IgD-negative memory B cell (primary cell): Measurements from ENCODE around the gene TSPAN11. TPM values are rescaled to one million over a fixed set of nuclear protein-coding genes. Genes with fewer than 3 reads are reported as not detected.
"Not testable (repeated sequence)": the region's sequence is repeated elsewhere in the genome, so short reads cannot be mapped to it uniquely, and the experiment has no call there.

Source experiments
- H3K27ac Mint-ChIP-seq, 3 donors: one replicate each; pipeline ENCODE4 v1.8.0; 2020 to 2022; ENCODE audit warnings: mild to moderate bottlenecking in 3 of 3, mixed read lengths in 3 of 3, moderate library complexity in 1 of 3
- H3K27me3 Mint-ChIP-seq: one replicate; pipeline ENCODE4 v1.8.0; 2021; ENCODE audit warnings: mixed read lengths
- H3K36me3 Mint-ChIP-seq: one replicate; pipeline ENCODE4 v1.8.0; 2020; ENCODE audit warnings: mild to moderate bottlenecking, mixed read lengths
- H3K4me1 Mint-ChIP-seq, 3 donors: one replicate each; pipeline ENCODE4 v1.8.0; 2020 to 2022; ENCODE audit warnings: mixed read lengths in 3 of 3, mild to moderate bottlenecking in 1 of 3
- H3K4me3 Mint-ChIP-seq, 4 donors: one replicate each; pipeline ENCODE4 v1.8.0; 2020 to 2022; ENCODE audit warnings: mild to moderate bottlenecking in 4 of 4, mixed read lengths in 4 of 4, moderate library complexity in 3 of 4
- H3K9me3 Mint-ChIP-seq, 3 donors: one replicate each; pipeline ENCODE4 v1.8.0; 2020 to 2021; ENCODE audit warnings: mixed read lengths in 3 of 3, mild to moderate bottlenecking in 1 of 3
- polyA plus RNA-seq: library from polyadenylated mRNA; unstranded; fragments of 300-500 nt; fragmentation: Illumina TruSeq; gene quantifications from one replicate; pipeline ENCODE4 v1.2.3, GENCODE V29; 2021

TSPAN11 gene
- polyA plus RNA-seq, 1 donor from 2014 or later = not detected

- H3K4me3 Mint-ChIP-seq = no peak overlapping the region
- H3K27me3 Mint-ChIP-seq = peaks cover 4% of the 10 kb centered on the region
- peaks cover 0 to 4% (median 2%) of the 10 kb centered on the region in 3 donors for H3K9me3 Mint-ChIP-seq
- no peaks in the 10 kb centered on the region for H3K4me1 Mint-ChIP-seq
- peaks cover 1% of the 10 kb centered on the region for H3K36me3 Mint-ChIP-seq
- peak overlapping the region in 1 of 3 donors; percentile 26 for H3K27ac Mint-ChIP-seq
Observed at GRCh38 chr12:31018790-31019505, 92.4 kb downstream of the TSPAN11 start.

GRCh38 chr12:31019561-31019960 is 93.0 kb downstream of the TSPAN11 start:
- H3K27ac Mint-ChIP-seq = no peak overlapping the region
- no peak overlapping the region for H3K4me3 Mint-ChIP-seq
- no peaks in the 10 kb centered on the region for H3K4me1 Mint-ChIP-seq
- H3K36me3 Mint-ChIP-seq = peaks cover 2% of the 10 kb centered on the region
- H3K9me3 Mint-ChIP-seq = peaks cover 0 to 4% (median 2%) of the 10 kb centered on the region in 3 donors
- peaks cover 4% of the 10 kb centered on the region for H3K27me3 Mint-ChIP-seq

GRCh38 chr12:31019976-31020375 is 93.4 kb downstream of the TSPAN11 start:
- peak overlapping the region in 1 of 3 donors; percentile 96 for H3K27ac Mint-ChIP-seq
- peaks cover 4% of the 10 kb centered on the region for H3K27me3 Mint-ChIP-seq
- H3K9me3 Mint-ChIP-seq = peaks cover 0 to 4% (median 2%) of the 10 kb centered on the region in 3 donors
- H3K4me3 Mint-ChIP-seq = no peak overlapping the region
- no peaks in the 10 kb centered on the region for H3K4me1 Mint-ChIP-seq
- H3K36me3 Mint-ChIP-seq = peaks cover 2% of the 10 kb centered on the region

GRCh38 chr12:31020385-31021166 is 94.0 kb downstream of the TSPAN11 start:
- Mint-ChIP-seq H3K4me3 (no peak overlapping the region), H3K9me3 (peaks cover 0 to 4% (median 2%) of the 10 kb centered on the region in 3 donors), H3K27me3 (peaks cover 6% of the 10 kb centered on the region), H3K27ac (peak overlapping the region in 1 of 3 donors; percentile 96), H3K36me3 (peaks cover 2% of the 10 kb centered on the region), H3K4me1 (peaks cover 0 to 2% (median 0%) of the 10 kb centered on the region in 3 donors)

GRCh38 chr12:31021181-31021580 is 94.6 kb downstream of the TSPAN11 start:
- no peak overlapping the region for H3K27ac Mint-ChIP-seq
- H3K4me1 Mint-ChIP-seq = peaks cover 0 to 2% (median 0%) of the 10 kb centered on the region in 3 donors
- H3K9me3 Mint-ChIP-seq = peaks cover 0 to 4% (median 2%) of the 10 kb centered on the region in 3 donors
- peaks cover 2% of the 10 kb centered on the region for H3K36me3 Mint-ChIP-seq
- peaks cover 6% of the 10 kb centered on the region for H3K27me3 Mint-ChIP-seq
- no peak overlapping the region for H3K4me3 Mint-ChIP-seq

- Mint-ChIP-seq H3K4me3 (no peak overlapping the region), H3K36me3 (peaks cover 2% of the 10 kb centered on the region), H3K27me3 (peaks cover 4% of the 10 kb centered on the region), H3K27ac (no peak overlapping the region), H3K9me3 (peaks cover 0 to 4% (median 2%) of the 10 kb centered on the region in 3 donors), H3K4me1 (peaks cover 0 to 2% (median 0%) of the 10 kb centered on the region in 3 donors)
Observed at GRCh38 chr12:31021809-31022494, 95.4 kb downstream of the TSPAN11 start.

GRCh38 chr12:31023271-31023724 is 96.8 kb downstream of the TSPAN11 start:
- Mint-ChIP-seq H3K36me3 (peaks cover 2% of the 10 kb centered on the region), H3K4me3 (no peak overlapping the region), H3K4me1 (peaks cover 0 to 2% (median 0%) of the 10 kb centered on the region in 3 donors), H3K9me3 (peaks cover 0 to 4% (median 2%) of the 10 kb centered on the region in 3 donors), H3K27ac (no peak overlapping the region), H3K27me3 (peaks cover 4% of the 10 kb centered on the region)

- Mint-ChIP-seq H3K27me3 (peaks cover 4% of the 10 kb centered on the region), H3K36me3 (peaks cover 2% of the 10 kb centered on the region), H3K27ac (no peak overlapping the region), H3K4me1 (peaks cover 0 to 3% (median 0%) of the 10 kb centered on the region in 3 donors), H3K9me3 (no peaks in the 10 kb centered on the region), H3K4me3 (no peak overlapping the region)
Observed at GRCh38 chr12:31026202-31026601, 99.7 kb downstream of the TSPAN11 start.

- H3K27ac Mint-ChIP-seq = not testable (repeated sequence)
Observed at GRCh38 chr12:31027006-31027405, 100.5 kb downstream of the TSPAN11 start.

GRCh38 chr12:31029468-31029867 is 102.9 kb downstream of the TSPAN11 start:
- Mint-ChIP-seq H3K4me1 (peaks cover 0 to 6% (median 0%) of the 10 kb centered on the region in 3 donors), H3K4me3 (no peak overlapping the region), H3K36me3 (no peaks in the 10 kb centered on the region), H3K27ac (no peak overlapping the region), H3K27me3 (peaks cover 5% of the 10 kb centered on the region), H3K9me3 (no peaks in the 10 kb centered on the region)

More at GRCh38 chr12:31027006-31027405, 100.5 kb downstream of the TSPAN11 start:
- H3K36me3 Mint-ChIP-seq, H3K27me3 Mint-ChIP-seq, H3K4me3 Mint-ChIP-seq, H3K4me1 Mint-ChIP-seq, H3K9me3 Mint-ChIP-seq: not testable (repeated sequence)

- H3K27me3 Mint-ChIP-seq = peaks cover 5% of the 10 kb centered on the region
- no peak overlapping the region for H3K4me3 Mint-ChIP-seq
- H3K36me3 Mint-ChIP-seq = no peaks in the 10 kb centered on the region
- no peaks in the 10 kb centered on the region for H3K9me3 Mint-ChIP-seq
- H3K4me1 Mint-ChIP-seq = peaks cover 0 to 6% (median 0%) of the 10 kb centered on the region in 3 donors
- no peak overlapping the region for H3K27ac Mint-ChIP-seq
Observed at GRCh38 chr12:31029916-31030562, 103.5 kb downstream of the TSPAN11 start.

- Mint-ChIP-seq H3K4me3 (no peak overlapping the region), H3K36me3 (no peaks in the 10 kb centered on the region), H3K4me1 (peaks cover 0 to 4% (median 0%) of the 10 kb centered on the region in 3 donors), H3K27ac (no peak overlapping the region), H3K27me3 (peaks cover 5% of the 10 kb centered on the region), H3K9me3 (no peaks in the 10 kb centered on the region)
Observed at GRCh38 chr12:31031951-31032335, 105.4 kb downstream of the TSPAN11 start.

GRCh38 chr12:31033146-31033545 is 106.6 kb downstream of the TSPAN11 start:
- H3K27me3 Mint-ChIP-seq = peaks cover 5% of the 10 kb centered on the region
- peaks cover 0 to 2% (median 0%) of the 10 kb centered on the region in 3 donors for H3K9me3 Mint-ChIP-seq
- H3K27ac Mint-ChIP-seq = no peak overlapping the region
- H3K36me3 Mint-ChIP-seq = no peaks in the 10 kb centered on the region
- peak overlapping the region in 1 of 4 donors; percentile 7 for H3K4me3 Mint-ChIP-seq
- H3K4me1 Mint-ChIP-seq = peaks cover 0 to 4% (median 0%) of the 10 kb centered on the region in 3 donors

GRCh38 chr12:31033681-31034080 is 107.1 kb downstream of the TSPAN11 start:
- H3K4me3 Mint-ChIP-seq = no peak overlapping the region
- H3K27ac Mint-ChIP-seq = no peak overlapping the region
- H3K9me3 Mint-ChIP-seq = peaks cover 0 to 2% (median 0%) of the 10 kb centered on the region in 3 donors
- no peaks in the 10 kb centered on the region for H3K36me3 Mint-ChIP-seq
- H3K4me1 Mint-ChIP-seq = peaks cover 0 to 4% (median 0%) of the 10 kb centered on the region in 3 donors
- peaks cover 5% of the 10 kb centered on the region for H3K27me3 Mint-ChIP-seq
